Muscle of leg (tissue), 11 donors: ENCODE measurements around the gene SIVA1. TPM values are rescaled to one million over a fixed set of nuclear protein-coding genes. Genes with fewer than 3 reads are reported as not detected.

Experiments
- DNase-seq: peaks from one replicate; pipeline ENCODE4 v3.0.0; 2013
- H3K27ac ChIP-seq: one replicate; pipeline ENCODE4 v1.5.1; 2013; ENCODE audit warnings: mild to moderate bottlenecking, low read length, control low read depth
- H3K27me3 ChIP-seq: one replicate; pipeline ENCODE4 v1.6.1; 2013; ENCODE audit warnings: low read length; ENCODE audit not compliant: control insufficient read depth, insufficient read depth
- H3K36me3 ChIP-seq: one replicate; pipeline ENCODE4 v1.6.1; 2013; ENCODE audit warnings: low read length; ENCODE audit not compliant: control insufficient read depth, insufficient read depth
- H3K4me1 ChIP-seq: one replicate; pipeline ENCODE4 v1.6.1; 2013; ENCODE audit warnings: low read length; ENCODE audit not compliant: control insufficient read depth, insufficient read depth
- H3K4me3 ChIP-seq: one replicate; pipeline ENCODE4 v1.5.1; 2013; ENCODE audit warnings: low read length, control low read depth
- H3K9me3 ChIP-seq: replicated peaks from 2 replicates; pipeline ENCODE4 v1.6.1; 2013; ENCODE audit warnings: low read depth, low read length; ENCODE audit not compliant: control insufficient read depth
- WGBS: methylation state at CpG from one replicate; pipeline ENCODE4 v1.1.5; 2013; ENCODE audit warnings: missing lambda C conversion rate; ENCODE audit not compliant: insufficient coverage; 5-methylcytosine and 5-hydroxymethylcytosine counted together
- polyA plus RNA-seq, 8 donors: library from polyadenylated mRNA; unstranded; fragments of 120-200 nt; gene quantifications; one replicate each; pipeline versions ENCODE4 v1.2.1 to v1.2.3, GENCODE V29; 2013; ENCODE audit warnings: inconsistent platforms in 1 of 8, low replicate concordance in 1 of 8; ENCODE audit not compliant: insufficient read length in 8 of 8, insufficient read depth in 1 of 8
- total RNA-seq: library from RNA; stranded (reverse); fragments of 120-200 nt; gene quantifications from one replicate; pipeline ENCODE4 v1.2.4, GENCODE V29; 2013

The SIVA1 gene
- total and polyA plus RNA-seq, 9 donors, result 66.1 to 110 (median 82.4) TPM

- no peak for DNase-seq
- no peaks in the 10 kb centered on the region for H3K27me3 ChIP-seq
- no peak overlapping the region for H3K4me3 ChIP-seq
- peaks cover 55% of the 10 kb centered on the region for H3K36me3 ChIP-seq
- 89% methylated on average over 22 of the region's 25 CpGs for WGBS
- H3K4me1 ChIP-seq, result peaks cover 62% of the 10 kb centered on the region
- peak overlapping the region; percentile 31 for H3K27ac ChIP-seq
- H3K9me3 ChIP-seq, result no peaks in the 10 kb centered on the region
These were observed 39.3 kb downstream of the SIVA1 start for GRCh38 chr14:104792101-104792884.

DNA sequence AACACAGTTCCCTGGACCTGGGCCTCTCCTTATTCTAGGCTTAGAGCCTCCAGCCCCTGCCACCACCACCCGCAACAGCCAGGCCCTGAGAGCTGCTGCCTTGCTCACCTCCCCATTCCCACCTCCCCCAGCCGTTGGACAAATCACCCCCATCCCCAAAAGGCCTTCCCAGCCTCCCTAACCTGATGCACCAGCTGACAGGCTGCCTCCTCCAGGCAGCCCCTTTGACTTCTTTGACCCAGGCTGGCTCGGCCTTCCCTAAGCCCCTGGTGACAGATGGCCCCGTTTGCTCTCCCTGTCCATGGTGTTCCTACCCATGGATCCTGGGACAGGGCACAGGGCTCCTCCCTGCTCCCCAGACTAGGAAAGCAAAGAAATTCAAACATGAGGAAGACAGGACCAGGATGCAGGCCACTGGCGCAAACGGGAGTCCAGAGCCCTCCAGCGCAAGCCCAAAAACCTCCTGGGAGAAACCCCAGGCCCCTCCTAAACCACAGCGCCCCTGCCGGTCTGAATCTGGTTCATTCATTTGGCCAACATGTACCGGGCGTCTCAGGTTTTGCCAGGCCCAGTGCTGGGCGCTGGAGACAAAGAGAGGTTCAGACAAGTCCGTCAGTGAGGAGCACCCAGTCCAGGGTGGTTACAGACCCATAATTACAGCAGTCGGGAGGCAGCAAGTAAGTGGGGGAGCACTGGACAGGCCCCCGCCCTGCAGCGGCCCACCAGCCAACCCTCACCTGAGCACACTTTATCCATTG lies 40.2 kb downstream of the SIVA1 start:
- Histone ChIP-seq H3K36me3 (peaks cover 47% of the 10 kb centered on the region), H3K4me3 (no peak overlapping the region), H3K27ac (no peak overlapping the region), H3K9me3 (no peaks in the 10 kb centered on the region), H3K4me1 (peaks cover 62% of the 10 kb centered on the region), H3K27me3 (no peaks in the 10 kb centered on the region)
- WGBS, result 84% methylated on average over 16 of the region's 16 CpGs
- DNase-seq, result no peak

- WGBS, result 100% methylated on average over 1 of the region's 2 CpGs
- peaks cover 63% of the 10 kb centered on the region for H3K4me1 ChIP-seq
- H3K27me3 ChIP-seq, result no peaks in the 10 kb centered on the region
- H3K36me3 ChIP-seq, result peaks cover 42% of the 10 kb centered on the region
- DNase-seq, result no peak
- H3K9me3 ChIP-seq, result no peaks in the 10 kb centered on the region
- H3K27ac ChIP-seq, result peak overlapping the region; percentile 77
- no peak overlapping the region for H3K4me3 ChIP-seq
These were observed 40.7 kb downstream of the SIVA1 start for GRCh38 chr14:104793703-104793959.

GRCh38 chr14:104794099-104794498 lies 41.2 kb downstream of the SIVA1 start:
- 0% methylated on average over 4 of the region's 15 CpGs for WGBS
- Histone ChIP-seq H3K4me3 (peak overlapping the region; percentile 81), H3K27ac (peak overlapping the region; percentile 81), H3K9me3 (no peaks in the 10 kb centered on the region), H3K27me3 (no peaks in the 10 kb centered on the region), H3K4me1 (peaks cover 67% of the 10 kb centered on the region), H3K36me3 (peaks cover 38% of the 10 kb centered on the region)
- peak; percentile 80 for DNase-seq

GRCh38 chr14:104794631-104794992 lies 41.7 kb downstream of the SIVA1 start:
- DNase-seq, result peak; percentile 42
- H3K4me3 ChIP-seq, result peak overlapping the region; percentile 81
- H3K27me3 ChIP-seq, result no peaks in the 10 kb centered on the region
- peak overlapping the region; percentile 81 for H3K27ac ChIP-seq
- peaks cover 72% of the 10 kb centered on the region for H3K4me1 ChIP-seq
- H3K36me3 ChIP-seq, result peaks cover 33% of the 10 kb centered on the region
- H3K9me3 ChIP-seq, result no peaks in the 10 kb centered on the region
- WGBS, result 4% methylated on average over 15 of the region's 16 CpGs

DNA sequence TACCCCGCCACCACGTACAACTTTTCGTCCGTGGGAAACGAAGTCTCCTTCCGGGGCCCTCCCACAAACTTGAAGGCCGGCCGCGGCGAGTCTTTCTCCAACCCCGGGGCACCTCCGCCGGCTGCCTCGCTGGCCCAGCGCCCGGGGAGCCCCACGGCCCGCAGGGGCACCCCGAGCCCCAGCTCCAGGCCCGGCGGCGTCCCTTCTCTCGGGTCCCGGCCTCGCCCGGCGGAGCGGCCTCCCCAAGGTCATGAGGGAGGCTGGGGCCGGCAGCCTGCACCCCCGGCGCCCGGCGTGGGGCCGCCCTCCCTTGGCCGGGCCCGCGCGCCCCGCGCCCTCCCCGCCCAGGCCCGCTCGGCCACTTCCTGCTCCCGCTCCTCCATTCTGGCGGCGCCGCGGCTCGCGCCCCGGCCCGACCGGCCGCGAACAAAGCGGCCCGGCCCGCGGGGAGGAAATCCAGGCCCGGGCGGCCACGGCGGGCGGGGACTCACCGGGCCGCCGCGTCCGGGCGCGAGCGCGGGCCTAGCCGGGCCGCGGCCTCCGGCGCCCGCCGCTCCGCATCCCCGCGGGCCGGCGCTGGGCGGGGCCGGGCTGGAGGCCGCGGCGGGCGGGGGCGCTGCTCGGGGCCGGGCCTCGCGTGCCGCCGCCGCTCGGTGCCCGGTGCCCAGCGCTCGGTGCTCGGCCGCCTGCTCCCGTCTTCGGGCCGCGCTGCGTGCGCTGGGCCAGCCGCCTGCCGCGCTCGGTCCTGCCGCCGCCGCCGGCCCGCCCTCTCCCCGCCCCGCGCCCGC lies 42.2 kb downstream of the SIVA1 start, which contains the start of gene AKT1:
Gene AKT1 (minus strand): TSS at position 756 of the 788 bp plus-strand sequence. CDS start 3,105 bp downstream, outside the sequence.
- Histone ChIP-seq H3K9me3 (no peaks in the 10 kb centered on the region), H3K36me3 (peaks cover 28% of the 10 kb centered on the region), H3K4me1 (peaks cover 77% of the 10 kb centered on the region), H3K4me3 (peak within 1 kb of the TSS; percentile 81), H3K27ac (peak within 1 kb of the TSS; percentile 81), H3K27me3 (no peaks in the 10 kb centered on the region)
- WGBS, result under 1% methylated on average over 114 of the region's 124 CpGs
- DNase-seq, result peak; percentile 45

DNA sequence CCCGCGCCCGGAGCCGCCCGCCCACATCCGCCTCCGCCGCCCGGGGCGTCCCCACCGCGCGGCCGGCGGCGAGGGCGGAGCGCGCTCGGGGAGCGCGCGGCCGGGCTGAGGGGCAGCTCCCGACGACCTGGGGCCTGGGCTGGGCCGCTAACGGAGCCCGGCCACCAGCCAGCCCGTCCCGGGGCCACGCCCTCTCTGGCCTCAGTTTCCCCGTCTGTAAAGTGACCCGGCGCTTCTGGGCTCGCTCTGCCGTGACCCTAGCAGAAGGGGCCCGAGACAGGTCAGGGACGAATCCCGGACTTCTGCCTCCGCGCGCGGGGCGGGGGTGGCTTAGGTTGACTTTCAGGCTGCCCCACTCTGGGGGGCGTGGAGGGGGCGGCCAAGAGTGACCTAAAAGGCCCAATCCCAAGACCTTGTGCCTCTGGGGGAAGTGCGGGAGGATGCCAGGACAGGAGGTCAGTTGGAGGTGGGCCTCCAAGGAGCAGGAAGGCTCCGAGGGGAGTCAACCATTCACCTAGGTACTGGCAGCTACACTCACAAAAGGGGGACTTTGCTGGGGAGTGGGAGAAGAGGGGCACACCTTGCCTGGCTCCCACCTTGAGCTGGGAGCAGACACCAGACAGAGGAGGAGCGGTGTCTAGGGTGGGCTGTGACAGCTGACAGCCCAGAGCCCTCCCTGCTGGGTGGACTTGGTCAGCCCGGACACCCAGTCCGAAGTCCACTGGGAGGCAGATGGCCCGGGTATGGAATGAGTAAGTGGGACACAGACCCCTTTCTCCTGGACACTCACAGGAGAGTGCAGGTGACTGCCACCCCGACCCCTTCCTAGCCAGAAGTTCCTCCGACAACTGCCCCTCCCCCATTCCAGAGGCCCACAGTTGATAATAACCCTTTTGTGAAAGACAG lies 43.1 kb downstream of the SIVA1 start:
- Histone ChIP-seq H3K4me1 (peaks cover 78% of the 10 kb centered on the region), H3K36me3 (peaks cover 20% of the 10 kb centered on the region), H3K27me3 (no peaks in the 10 kb centered on the region), H3K9me3 (no peaks in the 10 kb centered on the region), H3K27ac (peak overlapping the region; percentile 75), H3K4me3 (peak overlapping the region; percentile 44)
- peak; percentile 76 for DNase-seq
- 5% methylated on average over 42 of the region's 55 CpGs for WGBS

GRCh38 chr14:104796687-104797081 lies 43.7 kb downstream of the SIVA1 start:
- no peak for DNase-seq
- Histone ChIP-seq H3K27ac (peak overlapping the region; percentile 3), H3K9me3 (no peaks in the 10 kb centered on the region), H3K27me3 (no peaks in the 10 kb centered on the region), H3K4me3 (no peak overlapping the region), H3K4me1 (peaks cover 82% of the 10 kb centered on the region), H3K36me3 (peaks cover 13% of the 10 kb centered on the region)
- 70% methylated on average over 6 of the region's 6 CpGs for WGBS

DNA sequence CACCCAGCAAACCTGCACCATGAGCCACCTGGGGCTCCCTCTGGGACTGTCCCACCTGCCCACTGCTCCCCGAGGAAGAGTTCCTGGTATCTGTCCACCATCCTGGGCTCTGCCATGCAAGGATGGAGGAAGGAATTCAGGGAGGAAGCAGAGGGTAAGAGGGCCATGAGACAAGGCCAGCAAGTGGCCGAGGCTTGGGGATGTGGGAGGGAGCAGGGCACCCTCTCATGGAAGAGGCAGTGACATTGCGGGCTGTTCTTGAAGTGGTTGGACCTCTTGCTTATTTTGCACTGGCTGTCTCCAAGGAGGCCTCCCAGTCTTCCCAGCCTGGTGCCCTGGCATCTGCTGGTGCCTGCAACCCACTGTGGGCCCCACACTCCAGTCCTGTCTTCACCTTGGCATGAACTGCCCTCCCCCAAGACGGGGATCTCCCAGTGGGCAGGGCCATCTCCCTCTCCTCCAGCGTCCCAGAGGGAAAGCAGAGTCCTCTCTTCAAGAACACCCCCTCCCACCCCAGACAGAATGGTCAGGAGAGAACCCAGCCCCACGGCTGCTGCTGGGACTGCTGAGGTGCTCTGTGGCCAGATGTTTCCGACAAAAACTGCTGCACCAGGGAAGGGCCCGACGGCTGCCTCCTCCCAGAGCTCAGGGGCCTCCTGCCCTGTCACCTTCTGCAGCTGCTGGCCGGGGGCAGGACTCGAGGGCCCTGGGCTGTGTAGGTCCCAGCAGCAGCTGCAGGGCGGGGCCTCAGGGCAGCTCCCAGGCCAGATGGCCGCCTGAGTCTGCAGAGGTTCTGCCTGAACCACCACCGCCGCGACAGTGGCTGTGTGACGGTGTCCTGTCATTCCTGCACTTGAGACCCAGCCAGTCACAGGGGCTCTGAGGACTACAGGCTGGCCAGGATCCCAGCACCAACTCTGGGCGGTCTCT lies 44.4 kb downstream of the SIVA1 start:
- DNase-seq, result peak; percentile 86
- no peaks in the 10 kb centered on the region for H3K9me3 ChIP-seq
- H3K27ac ChIP-seq, result peak overlapping the region; percentile 84
- WGBS, result 9% methylated on average over 15 of the region's 18 CpGs
- H3K4me3 ChIP-seq, result no peak overlapping the region
- no peaks in the 10 kb centered on the region for H3K27me3 ChIP-seq
- H3K4me1 ChIP-seq, result peaks cover 82% of the 10 kb centered on the region
- peaks cover 6% of the 10 kb centered on the region for H3K36me3 ChIP-seq
